Activated CD8-positive, alpha-beta T cell treated with anti-CD3 and anti-CD28 coated beads for 36 hours (primary cell): Measurements from ENCODE around the gene ADAM11. TPM values are rescaled to one million over a fixed set of nuclear protein-coding genes. Genes with fewer than 3 reads are reported as not detected.

Experiments
- ATAC-seq: fragments of 200-7000 bp; cut with Tn5 transposase; one replicate; pipeline ENCODE4 v1.10.0; 2021; ENCODE audit warnings: mild to moderate bottlenecking, moderate library complexity
- CTCF ChIA-PET: fragments of 350-600 bp; sonication (Branson Sonifier 250); formaldehyde crosslinking; loops from one replicate; lab custom pipeline; 2021; ENCODE audit warnings: antibody characterized with exemption; lab: Charles Lee
- POLR2A ChIA-PET: fragments of 350-600 bp; sonication (Branson Sonifier 250); formaldehyde crosslinking; loops from one replicate; lab custom pipeline; 2021; ENCODE audit warnings: antibody characterized with exemption; lab: Charles Lee
- DNase-seq: peaks from one replicate; pipeline ENCODE4 v3.0.0-alpha.2; 2020
- H3K27ac Mint-ChIP-seq: one replicate; pipeline ENCODE4 v1.8.0; 2021; ENCODE audit warnings: mild to moderate bottlenecking, mixed read lengths
- H3K27me3 Mint-ChIP-seq: one replicate; pipeline ENCODE4 v1.8.0; 2021; ENCODE audit warnings: mixed read lengths
- H3K36me3 Mint-ChIP-seq: one replicate; pipeline ENCODE4 v1.8.0; 2021; ENCODE audit warnings: low read depth, mixed read lengths
- H3K4me1 Mint-ChIP-seq: one replicate; pipeline ENCODE4 v1.8.0; 2021; ENCODE audit warnings: low read depth, mixed read lengths
- H3K4me3 Mint-ChIP-seq: one replicate; pipeline ENCODE4 v1.8.0; 2021; ENCODE audit warnings: mild to moderate bottlenecking, moderate library complexity, mixed read lengths
- H3K9me3 Mint-ChIP-seq: one replicate; pipeline ENCODE4 v1.8.0; 2021; ENCODE audit warnings: mixed read lengths
- CTCF ChIP-seq: fragments of 200-600 bp; IDR thresholded peaks from one replicate; pipeline ENCODE4 v1.8.0; 2022; ENCODE audit warnings: antibody characterized with exemption, mild to moderate bottlenecking
- intact Hi-C: fragments of 100-400 bp; cut with micrococcal nuclease; formaldehyde crosslinking; loops from one replicate; pipeline ENCODE4 v1.10.0; 2022
- total RNA-seq, 2 experiments: library from RNA; stranded (reverse); gene quantifications; one replicate each; pipeline ENCODE4 v1.2.3, GENCODE V29; 2021

ADAM11 gene
- total RNA-seq, 2 experiments from 2014 or later, result 0.07 to 0.27 TPM

GRCh38 chr17:44780161-44780560 is 21.4 kb downstream of the ADAM11 start:
- Mint-ChIP-seq H3K9me3 (no peaks in the 10 kb centered on the region), H3K4me1 (peaks cover 5% of the 10 kb centered on the region), H3K4me3 (no peak overlapping the region), H3K27ac (no peak overlapping the region), H3K36me3 (no peaks in the 10 kb centered on the region), H3K27me3 (peaks cover 3% of the 10 kb centered on the region)
- ChIA-PET CTCF (interaction anchor here (0.7 to 13.0 kb wide), 17 partner anchors 11 to 271 kb away, joined by 3 to 205 read pairs (median 4); partner anchors contain the start of gene DBF4B), POLR2A (interaction anchor here (0.6 to 1.2 kb wide), 4 partner anchors 44 to 239 kb away, joined by 3 to 4 read pairs (median 3); no protein-coding TSS in a partner anchor)
- ATAC-seq (no peak), DNase-seq (no peak)
- TF ChIP-seq CTCF, result no peak
- intact Hi-C loops, result no loop called here

- Mint-ChIP-seq H3K36me3 (no peaks in the 10 kb centered on the region), H3K4me1 (peaks cover 5% of the 10 kb centered on the region), H3K27me3 (peaks cover 3% of the 10 kb centered on the region), H3K4me3 (no peak overlapping the region), H3K27ac (no peak overlapping the region), H3K9me3 (no peaks in the 10 kb centered on the region)
- no peak for ATAC-seq
- no peak for DNase-seq
- no peak for TF ChIP-seq CTCF
- POLR2A ChIA-PET, result interaction anchor here (0.8 to 1.2 kb wide), 2 partner anchors 31 to 83 kb away, joined by 3 to 4 read pairs; no protein-coding TSS in a partner anchor
- intact Hi-C loops, result no loop called here
- CTCF ChIA-PET, result interaction anchor here (0.9 to 13.0 kb wide), 7 partner anchors 48 to 270 kb away, joined by 3 to 205 read pairs (median 5); no protein-coding TSS in a partner anchor
Measured at GRCh38 chr17:44780845-44781480, 22.2 kb downstream of the ADAM11 start.

- Mint-ChIP-seq H3K36me3 (no peaks in the 10 kb centered on the region), H3K9me3 (no peaks in the 10 kb centered on the region), H3K27ac (no peak overlapping the region), H3K4me1 (peaks cover 2% of the 10 kb centered on the region), H3K4me3 (no peak overlapping the region), H3K27me3 (peaks cover 3% of the 10 kb centered on the region)
- intact Hi-C loops, result no loop called here
- TF ChIP-seq CTCF, result no peak
- ATAC-seq (no peak), DNase-seq (no peak)
- CTCF ChIA-PET, result interaction anchor here (0.9 to 13.0 kb wide), 5 partner anchors 47 to 241 kb away, joined by 3 to 205 read pairs (median 5); no protein-coding TSS in a partner anchor
- POLR2A ChIA-PET, result interaction anchor here (0.6 to 1.2 kb wide), 2 partner anchors 25 to 82 kb away, joined by 3 read pairs; no protein-coding TSS in a partner anchor
Measured at GRCh38 chr17:44781551-44782325, 22.9 kb downstream of the ADAM11 start.

GRCh38 chr17:44782326-44782850 is 23.6 kb downstream of the ADAM11 start:
- ATAC-seq, result no peak
- POLR2A ChIA-PET, result no interaction called here
- peaks cover 2% of the 10 kb centered on the region for H3K27me3 Mint-ChIP-seq
- no peaks in the 10 kb centered on the region for H3K36me3 Mint-ChIP-seq
- peaks cover 2% of the 10 kb centered on the region for H3K4me1 Mint-ChIP-seq
- intact Hi-C loops, result no loop called here
- H3K4me3 Mint-ChIP-seq, result no peak overlapping the region
- no peaks in the 10 kb centered on the region for H3K9me3 Mint-ChIP-seq
- CTCF ChIA-PET, result interaction anchor here (1.9 to 13.0 kb wide), 2 partner anchors 84 to 240 kb away, joined by 5 to 205 read pairs; no protein-coding TSS in a partner anchor
- no peak overlapping the region for H3K27ac Mint-ChIP-seq
- no peak for DNase-seq
- no peak for TF ChIP-seq CTCF
